K562 (cell line): Measurements from ENCODE around the gene RABGAP1. TPM values are rescaled to one million over a fixed set of nuclear protein-coding genes. Genes with fewer than 3 reads are reported as not detected.

Experiments used
- BRCA1 ChIP-seq, 2 experiments: fragments of 450-650 bp in 1 of 2; sonication (generic) in 1 of 2; formaldehyde crosslinking in 1 of 2; IDR thresholded peaks; 2 replicates each; pipeline versions ENCODE4 v1.5.0 to v1.6.1; 2017 to 2020; ENCODE audit warnings: mild to moderate bottlenecking in 1 of 2, missing genetic modification reagents in 1 of 2
- CHAMP1 ChIP-seq: fragments of 450-650 bp; IDR thresholded peaks from 2 replicates; pipeline ENCODE4 v1.6.1; 2016; ENCODE audit warnings: mild to moderate bottlenecking
- GTF2E2 ChIP-seq: fragments of 200-800 bp; sonication (Bioruptor generic); IDR thresholded peaks from 2 replicates; pipeline ENCODE4 v1.6.1; 2016; ENCODE audit warnings: missing genetic modification characterization, missing compliant biosample characterization
- HNRNPH1 ChIP-seq: fragments of 200-400 bp; formaldehyde crosslinking; optimal IDR thresholded peaks from 2 replicates; pipeline ENCODE3; 2017; ENCODE audit warnings: low read depth, mild to moderate bottlenecking, low read length, moderate library complexity
- SIN3A ChIP-seq, 2 experiments: fragments of 150-350 bp in 1 of 2; IDR thresholded peaks; 2 replicates each; pipeline ENCODE4 v1.6.1; 2011 to 2016; ENCODE audit warnings: borderline replicate concordance in 2 of 2, low read depth in 2 of 2, low read length in 2 of 2, mild to moderate bottlenecking in 2 of 2, moderate library complexity in 2 of 2; ENCODE audit not compliant: control insufficient read depth in 1 of 2
- SMAD3 ChIP-seq: fragments of 450-650 bp; formaldehyde crosslinking; conservative IDR thresholded peaks from 2 replicates; pipeline ENCODE4 v1.4.0; 2020; ENCODE audit warnings: mild to moderate bottlenecking
- ZNF696 ChIP-seq: fragments of 250-450 bp; sonication (Bioruptor Pico); conservative IDR thresholded peaks from 2 replicates; pipeline ENCODE4 v1.4.0; 2020; ENCODE audit warnings: mild to moderate bottlenecking, moderate library complexity
- polyA plus RNA-seq, 8 experiments: library from polyadenylated mRNA; depleted of rRNA in 4 of 8; stranded (reverse) in 5 of 8; unstranded in 3 of 8; fragments of >200 nt; fragmentation: Nextera tagmentation in 2 of 8; fragmentation: Illumina TruSeq in 1 of 8; extraction: Ambion mirVana in 2 of 8; extraction: Trizol in 1 of 8; gene quantifications; 2 replicates each; pipeline versions ENCODE4 v1.2.1 to v1.2.3, GENCODE V29; 2011 to 2014; ENCODE audit warnings: inconsistent platforms in 1 of 8, missing spikeins in 1 of 8
- total RNA-seq, 7 experiments: library from RNA; depleted of rRNA in 6 of 7; stranded (reverse); fragments of >200 nt in 6 of 7; fragmentation: Illumina TruSeq in 2 of 7; extraction: Trizol in 2 of 7; gene quantifications; 2 replicates each; pipeline versions ENCODE4 v1.2.1 to v1.2.3, GENCODE V29; 2011 to 2021; ENCODE audit warnings: low replicate concordance in 1 of 7
- TF ChIP-seq, protein P1 (sequence below): fragments of 450-650 bp; IDR thresholded peaks from 2 replicates; pipeline ENCODE4 v1.6.1; 2016; ENCODE audit warnings: mild to moderate bottlenecking, moderate library complexity

Gene RABGAP1
- total and polyA plus RNA-seq, 9 of the 15 experiments (the other 6 are each of a cell fraction or from before 2014, with no cell fraction given) = 1.5 to 22.7 (median 13.1) TPM

GRCh38 chr9:122940749-122941581 is at the start of gene RABGAP1 (continued):
- TF ChIP-seq, protein P1, sequence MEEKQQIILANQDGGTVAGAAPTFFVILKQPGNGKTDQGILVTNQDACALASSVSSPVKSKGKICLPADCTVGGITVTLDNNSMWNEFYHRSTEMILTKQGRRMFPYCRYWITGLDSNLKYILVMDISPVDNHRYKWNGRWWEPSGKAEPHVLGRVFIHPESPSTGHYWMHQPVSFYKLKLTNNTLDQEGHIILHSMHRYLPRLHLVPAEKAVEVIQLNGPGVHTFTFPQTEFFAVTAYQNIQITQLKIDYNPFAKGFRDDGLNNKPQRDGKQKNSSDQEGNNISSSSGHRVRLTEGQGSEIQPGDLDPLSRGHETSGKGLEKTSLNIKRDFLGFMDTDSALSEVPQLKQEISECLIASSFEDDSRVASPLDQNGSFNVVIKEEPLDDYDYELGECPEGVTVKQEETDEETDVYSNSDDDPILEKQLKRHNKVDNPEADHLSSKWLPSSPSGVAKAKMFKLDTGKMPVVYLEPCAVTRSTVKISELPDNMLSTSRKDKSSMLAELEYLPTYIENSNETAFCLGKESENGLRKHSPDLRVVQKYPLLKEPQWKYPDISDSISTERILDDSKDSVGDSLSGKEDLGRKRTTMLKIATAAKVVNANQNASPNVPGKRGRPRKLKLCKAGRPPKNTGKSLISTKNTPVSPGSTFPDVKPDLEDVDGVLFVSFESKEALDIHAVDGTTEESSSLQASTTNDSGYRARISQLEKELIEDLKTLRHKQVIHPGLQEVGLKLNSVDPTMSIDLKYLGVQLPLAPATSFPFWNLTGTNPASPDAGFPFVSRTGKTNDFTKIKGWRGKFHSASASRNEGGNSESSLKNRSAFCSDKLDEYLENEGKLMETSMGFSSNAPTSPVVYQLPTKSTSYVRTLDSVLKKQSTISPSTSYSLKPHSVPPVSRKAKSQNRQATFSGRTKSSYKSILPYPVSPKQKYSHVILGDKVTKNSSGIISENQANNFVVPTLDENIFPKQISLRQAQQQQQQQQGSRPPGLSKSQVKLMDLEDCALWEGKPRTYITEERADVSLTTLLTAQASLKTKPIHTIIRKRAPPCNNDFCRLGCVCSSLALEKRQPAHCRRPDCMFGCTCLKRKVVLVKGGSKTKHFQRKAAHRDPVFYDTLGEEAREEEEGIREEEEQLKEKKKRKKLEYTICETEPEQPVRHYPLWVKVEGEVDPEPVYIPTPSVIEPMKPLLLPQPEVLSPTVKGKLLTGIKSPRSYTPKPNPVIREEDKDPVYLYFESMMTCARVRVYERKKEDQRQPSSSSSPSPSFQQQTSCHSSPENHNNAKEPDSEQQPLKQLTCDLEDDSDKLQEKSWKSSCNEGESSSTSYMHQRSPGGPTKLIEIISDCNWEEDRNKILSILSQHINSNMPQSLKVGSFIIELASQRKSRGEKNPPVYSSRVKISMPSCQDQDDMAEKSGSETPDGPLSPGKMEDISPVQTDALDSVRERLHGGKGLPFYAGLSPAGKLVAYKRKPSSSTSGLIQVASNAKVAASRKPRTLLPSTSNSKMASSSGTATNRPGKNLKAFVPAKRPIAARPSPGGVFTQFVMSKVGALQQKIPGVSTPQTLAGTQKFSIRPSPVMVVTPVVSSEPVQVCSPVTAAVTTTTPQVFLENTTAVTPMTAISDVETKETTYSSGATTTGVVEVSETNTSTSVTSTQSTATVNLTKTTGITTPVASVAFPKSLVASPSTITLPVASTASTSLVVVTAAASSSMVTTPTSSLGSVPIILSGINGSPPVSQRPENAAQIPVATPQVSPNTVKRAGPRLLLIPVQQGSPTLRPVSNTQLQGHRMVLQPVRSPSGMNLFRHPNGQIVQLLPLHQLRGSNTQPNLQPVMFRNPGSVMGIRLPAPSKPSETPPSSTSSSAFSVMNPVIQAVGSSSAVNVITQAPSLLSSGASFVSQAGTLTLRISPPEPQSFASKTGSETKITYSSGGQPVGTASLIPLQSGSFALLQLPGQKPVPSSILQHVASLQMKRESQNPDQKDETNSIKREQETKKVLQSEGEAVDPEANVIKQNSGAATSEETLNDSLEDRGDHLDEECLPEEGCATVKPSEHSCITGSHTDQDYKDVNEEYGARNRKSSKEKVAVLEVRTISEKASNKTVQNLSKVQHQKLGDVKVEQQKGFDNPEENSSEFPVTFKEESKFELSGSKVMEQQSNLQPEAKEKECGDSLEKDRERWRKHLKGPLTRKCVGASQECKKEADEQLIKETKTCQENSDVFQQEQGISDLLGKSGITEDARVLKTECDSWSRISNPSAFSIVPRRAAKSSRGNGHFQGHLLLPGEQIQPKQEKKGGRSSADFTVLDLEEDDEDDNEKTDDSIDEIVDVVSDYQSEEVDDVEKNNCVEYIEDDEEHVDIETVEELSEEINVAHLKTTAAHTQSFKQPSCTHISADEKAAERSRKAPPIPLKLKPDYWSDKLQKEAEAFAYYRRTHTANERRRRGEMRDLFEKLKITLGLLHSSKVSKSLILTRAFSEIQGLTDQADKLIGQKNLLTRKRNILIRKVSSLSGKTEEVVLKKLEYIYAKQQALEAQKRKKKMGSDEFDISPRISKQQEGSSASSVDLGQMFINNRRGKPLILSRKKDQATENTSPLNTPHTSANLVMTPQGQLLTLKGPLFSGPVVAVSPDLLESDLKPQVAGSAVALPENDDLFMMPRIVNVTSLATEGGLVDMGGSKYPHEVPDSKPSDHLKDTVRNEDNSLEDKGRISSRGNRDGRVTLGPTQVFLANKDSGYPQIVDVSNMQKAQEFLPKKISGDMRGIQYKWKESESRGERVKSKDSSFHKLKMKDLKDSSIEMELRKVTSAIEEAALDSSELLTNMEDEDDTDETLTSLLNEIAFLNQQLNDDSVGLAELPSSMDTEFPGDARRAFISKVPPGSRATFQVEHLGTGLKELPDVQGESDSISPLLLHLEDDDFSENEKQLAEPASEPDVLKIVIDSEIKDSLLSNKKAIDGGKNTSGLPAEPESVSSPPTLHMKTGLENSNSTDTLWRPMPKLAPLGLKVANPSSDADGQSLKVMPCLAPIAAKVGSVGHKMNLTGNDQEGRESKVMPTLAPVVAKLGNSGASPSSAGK = no peak
- TF ChIP-seq BRCA1 (IDR thresholded peaks at IDR 0.05) (no peak), BRCA1 (CRISPR knock-in tag; IDR thresholded peaks at IDR 0.05) (no peak), GTF2E2 (tag) (no peak), SMAD3 (CRISPR knock-in tag) (no peak), ZNF696 (CRISPR knock-in tag) (no peak), HNRNPH1 (no peak), SIN3A (IDR thresholded peaks at IDR 0.05; ENCODE audit: borderline replicate concordance in 2 of 2, control insufficient read depth in 1 of 2, low read depth in 2 of 2, low read length in 2 of 2) (peak in 1 of 2 experiments; percentile 43; a peak in 2 of 4 replicates), CHAMP1 (0 out of 2 replicates have a peak, but pooled peaks have one; percentile 10)
